HepG2 (cell line): ENCODE measurements around the gene FETUB. TPM values are rescaled to one million over a fixed set of nuclear protein-coding genes. Genes with fewer than 3 reads are reported as not detected.

Source experiments
- DBP ChIP-seq: sonication (generic); formaldehyde crosslinking; IDR thresholded peaks from 2 replicates; pipeline ENCODE4 v1.4.0; 2020; ENCODE audit warnings: missing genetic modification reagents; ENCODE audit errors: not compliant biosample characterization
- DMTF1 ChIP-seq: sonication (generic); formaldehyde crosslinking; IDR thresholded peaks from 2 replicates; pipeline ENCODE4 v1.4.0; 2020; ENCODE audit warnings: mild to moderate bottlenecking, missing genetic modification reagents
- DNMT3B ChIP-seq: conservative IDR thresholded peaks from 2 replicates; pipeline ENCODE4 v1.6.1; 2016; ENCODE audit warnings: missing biosample characterization, control low read depth
- GLMP ChIP-seq: sonication (generic); formaldehyde crosslinking; IDR thresholded peaks from 2 replicates; pipeline ENCODE4 v1.9.0; 2021; ENCODE audit warnings: missing genetic modification reagents, mild to moderate bottlenecking, borderline replicate concordance
- GMEB1 ChIP-seq: sonication (generic); formaldehyde crosslinking; IDR thresholded peaks from 2 replicates; pipeline ENCODE4 v1.5.1; 2020; ENCODE audit warnings: missing genetic modification reagents, mild to moderate bottlenecking, borderline replicate concordance
- HES4 ChIP-seq: sonication (generic); formaldehyde crosslinking; IDR thresholded peaks from 2 replicates; pipeline ENCODE4 v1.9.0; 2021; ENCODE audit warnings: mild to moderate bottlenecking, missing genetic modification reagents, borderline replicate concordance
- MTF1 ChIP-seq: sonication (generic); formaldehyde crosslinking; IDR thresholded peaks from 2 replicates; pipeline ENCODE4 v1.5.0; 2020; ENCODE audit warnings: missing genetic modification reagents
- NFATC3 ChIP-seq: sonication (generic); formaldehyde crosslinking; IDR thresholded peaks from 2 replicates; pipeline ENCODE4 v1.5.1; 2020; ENCODE audit warnings: mild to moderate bottlenecking, missing genetic modification reagents
- PBX3 ChIP-seq: sonication (generic); formaldehyde crosslinking; IDR thresholded peaks from 2 replicates; pipeline ENCODE4 v1.8.1; 2023; ENCODE audit warnings: missing genetic modification reagents, inconsistent platforms, borderline replicate concordance
- POLR2AphosphoS2 ChIP-seq: IDR thresholded peaks from 2 replicates; pipeline ENCODE4 v1.6.1; 2011; ENCODE audit warnings: low read depth, low read length, improper control_type of control experiment
- SMAD3 ChIP-seq: sonication (generic); formaldehyde crosslinking; IDR thresholded peaks from 2 replicates; pipeline ENCODE4 v1.4.0; 2020; ENCODE audit warnings: missing genetic modification reagents
- SMYD3 ChIP-seq: sonication (generic); formaldehyde crosslinking; IDR thresholded peaks from 2 replicates; pipeline ENCODE4 v1.8.1; 2023; ENCODE audit warnings: mild to moderate bottlenecking, missing genetic modification reagents
- SP5 ChIP-seq: IDR thresholded peaks from 2 replicates; pipeline ENCODE4 v1.6.1; 2016; ENCODE audit warnings: low read depth, borderline replicate concordance
- TP53 ChIP-seq: sonication (generic); formaldehyde crosslinking; conservative IDR thresholded peaks from 2 replicates; pipeline ENCODE4 v1.4.0; 2020; ENCODE audit warnings: missing genetic modification reagents
- ZBTB38 ChIP-seq: sonication (generic); formaldehyde crosslinking; IDR thresholded peaks from 2 replicates; pipeline ENCODE4 v1.5.1; 2020; ENCODE audit warnings: mild to moderate bottlenecking, missing genetic modification reagents
- ZC3H4 ChIP-seq: sonication (generic); formaldehyde crosslinking; IDR thresholded peaks from 2 replicates; pipeline ENCODE4 v1.4.0; 2020; ENCODE audit warnings: missing genetic modification reagents, borderline replicate concordance
- ZNF256 ChIP-seq: sonication (generic); formaldehyde crosslinking; conservative IDR thresholded peaks from 2 replicates; pipeline ENCODE4 v1.4.0; 2020; ENCODE audit warnings: missing genetic modification reagents
- ZNF280B ChIP-seq: sonication (generic); formaldehyde crosslinking; IDR thresholded peaks from 2 replicates; pipeline ENCODE4 v1.5.0; 2020; ENCODE audit warnings: missing genetic modification reagents, mild to moderate bottlenecking, borderline replicate concordance
- ZNF510 ChIP-seq: sonication (generic); formaldehyde crosslinking; IDR thresholded peaks from 2 replicates; pipeline ENCODE4 v1.4.0; 2020; ENCODE audit warnings: low read depth, mild to moderate bottlenecking, missing genetic modification reagents
- ZNF652 ChIP-seq: IDR thresholded peaks from 2 replicates; pipeline ENCODE4 v1.6.1; 2016; ENCODE audit warnings: low read depth, borderline replicate concordance
- ZNF674 ChIP-seq: sonication (generic); formaldehyde crosslinking; IDR thresholded peaks from 2 replicates; pipeline ENCODE4 v1.5.0; 2020; ENCODE audit warnings: low read depth, mild to moderate bottlenecking, missing genetic modification reagents
- polyA plus RNA-seq, 8 experiments: library from polyadenylated mRNA; depleted of rRNA in 3 of 8; stranded (reverse) in 7 of 8; unstranded in 1 of 8; fragments of >200 nt; fragmentation: Illumina TruSeq in 4 of 8; extraction: Trizol in 4 of 8; gene quantifications; 2 replicates each; pipeline versions ENCODE4 v1.2.1 to v1.2.3, GENCODE V29; 2011 to 2016; ENCODE audit warnings: low read depth in 4 of 8, missing spikeins in 1 of 8, mixed read lengths in 1 of 8; ENCODE audit not compliant: insufficient read depth in 1 of 8
- total RNA-seq, 5 experiments: library from RNA; depleted of rRNA; stranded (reverse); fragments of >200 nt; fragmentation: Illumina TruSeq; extraction: Trizol; gene quantifications; 2 replicates each; pipeline ENCODE4 v1.2.3, GENCODE V29; 2016; ENCODE audit warnings: low read depth in 1 of 5

Gene FETUB
- total and polyA plus RNA-seq, 2 of the 13 experiments (the other 11 are each of a cell fraction or from before 2014, with no cell fraction given) = 2.1 to 4.4 TPM

GRCh38 chr3:186599142-186599784 is 40.9 kb upstream of the FETUB start (continued):
- TF ChIP-seq GMEB1 = peak; percentile 16; the same call in 1 of the 2 replicates
- no peak for TF ChIP-seq PBX3 (CRISPR knock-in tag)
- no peak for TF ChIP-seq TP53 (CRISPR knock-in tag)
- 0 out of 2 replicates have a peak, but pooled peaks have one; percentile 50 for TF ChIP-seq NFATC3 (CRISPR knock-in tag)
- no peak for TF ChIP-seq ZNF280B (CRISPR knock-in tag)
- TF ChIP-seq ZNF674 (CRISPR knock-in tag) = no peak
- no peak for TF ChIP-seq POLR2AphosphoS2
- TF ChIP-seq HES4 (CRISPR knock-in tag) = no peak
- peak; percentile 13; the same call in 1 of the 2 replicates for TF ChIP-seq SP5
- TF ChIP-seq DBP = no peak
- TF ChIP-seq MTF1 (CRISPR knock-in tag) = no peak
- no peak for TF ChIP-seq ZNF510 (CRISPR knock-in tag)
- no peak for TF ChIP-seq DMTF1 (CRISPR knock-in tag)
- no peak for TF ChIP-seq GLMP (CRISPR knock-in tag)
- TF ChIP-seq DNMT3B (CRISPR knock-in tag) = no peak
- no peak; the same call in 1 of the 2 replicates for TF ChIP-seq ZBTB38 (CRISPR knock-in tag)
- TF ChIP-seq ZC3H4 = 0 out of 2 replicates have a peak, but pooled peaks have one; percentile 33
- TF ChIP-seq ZNF652 = peak; percentile 71; the same call in 1 of the 2 replicates
- TF ChIP-seq ZNF256 = no peak
- TF ChIP-seq SMAD3 = peak; percentile 74; the same call in 1 of the 2 replicates
- TF ChIP-seq SMYD3 (CRISPR knock-in tag) = peak; percentile 73; the same call in 1 of the 2 replicates
